Thymus (tissue), 11 donors: ENCODE measurements around the gene MRPS34. TPM values are rescaled to one million over a fixed set of nuclear protein-coding genes. Genes with fewer than 3 reads are reported as not detected.
"Not testable (repeated sequence)": the region's sequence is repeated elsewhere in the genome, so short reads cannot be mapped to it uniquely, and the experiment has no call there.

Experiments
- DNase-seq, 9 donors: peaks; one replicate each; pipeline ENCODE4 v3.0.0-alpha.2; 2013; ENCODE audit warnings: low spot score in 9 of 9, low read depth in 6 of 9, missing footprints in 1 of 9
- H3K27ac ChIP-seq, 2 donors: one replicate each; pipeline ENCODE4 v1.5.1; 2013; ENCODE audit warnings: control low read depth in 1 of 2, low read depth in 1 of 2, low read length in 1 of 2, mild to moderate bottlenecking in 1 of 2, moderate library complexity in 1 of 2
- H3K27me3 ChIP-seq, 2 donors: one replicate each; pipeline ENCODE4 v1.5.1; 2013; ENCODE audit warnings: low read length in 1 of 2; ENCODE audit not compliant: control insufficient read depth in 2 of 2, insufficient read depth in 1 of 2
- H3K36me3 ChIP-seq, 2 donors: one replicate each; pipeline ENCODE4 v1.5.1; 2013; ENCODE audit warnings: low read length in 1 of 2, mild to moderate bottlenecking in 1 of 2, moderate library complexity in 1 of 2; ENCODE audit not compliant: control insufficient read depth in 2 of 2, insufficient read depth in 2 of 2
- H3K4me1 ChIP-seq, 2 donors: one replicate each; pipeline ENCODE4 v1.5.1; 2013; ENCODE audit warnings: low read length in 2 of 2; ENCODE audit not compliant: control insufficient read depth in 2 of 2, insufficient read depth in 2 of 2
- H3K4me3 ChIP-seq, 2 donors: one replicate each; pipeline ENCODE4 v1.5.1; 2013; ENCODE audit warnings: low read length in 2 of 2, control low read depth in 1 of 2, mild to moderate bottlenecking in 1 of 2
- H3K9me3 ChIP-seq, 2 donors: one replicate each; pipeline ENCODE4 v1.5.1; 2013; ENCODE audit warnings: low read length in 1 of 2, mild to moderate bottlenecking in 1 of 2; ENCODE audit not compliant: control insufficient read depth in 2 of 2, insufficient read depth in 1 of 2
- WGBS: extraction: QIAGEN DNeasy Blood & Tissue Kit; methylation state at CpG from one replicate; pipeline ENCODE4 v1.1.7; 2013; 5-methylcytosine and 5-hydroxymethylcytosine counted together
- polyA plus RNA-seq: library from polyadenylated mRNA; stranded (reverse); fragments of 200-250 nt; gene quantifications from one replicate; pipeline ENCODE4 v1.2.3, GENCODE V29; 2013
- total RNA-seq: library from RNA; stranded (reverse); fragments of 120-200 nt; gene quantifications from one replicate; pipeline ENCODE4 v1.2.4, GENCODE V29; 2013
- donor health status: healthy.

The MRPS34 gene
- total and polyA plus RNA-seq, 2 donors = 101 to 103 TPM

DNA sequence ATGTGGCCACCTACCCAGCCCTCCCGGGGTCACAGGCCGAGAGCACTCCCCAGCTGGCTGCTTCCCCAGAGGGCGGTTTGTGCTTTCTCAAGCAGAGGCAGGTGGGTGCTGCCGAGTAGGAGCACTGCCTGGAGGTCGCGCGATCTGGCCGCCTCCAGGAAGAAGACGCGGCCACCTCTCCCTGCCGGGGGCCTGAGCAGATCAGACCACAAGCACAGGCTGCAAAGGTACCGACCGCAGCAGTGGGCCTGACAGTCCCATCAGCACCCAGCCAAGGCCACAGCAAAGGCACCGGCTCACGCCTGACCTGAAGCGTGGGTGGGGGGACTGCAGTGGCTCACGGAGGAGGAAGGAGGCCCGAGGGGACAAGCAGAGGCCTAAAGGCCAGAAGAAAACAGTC is 35.8 kb upstream of the MRPS34 start:
- H3K27me3 ChIP-seq = no peaks in the 10 kb centered on the region
- WGBS = 82% methylated on average over 18 of the region's 18 CpGs
- H3K9me3 ChIP-seq = peaks cover 0 to 7% of the 10 kb centered on the region in 2 donors
- H3K4me1 ChIP-seq = no peaks in the 10 kb centered on the region
- H3K4me3 ChIP-seq = no peak overlapping the region
- peaks cover 25 to 30% of the 10 kb centered on the region in 2 donors for H3K36me3 ChIP-seq
- no peak overlapping the region for H3K27ac ChIP-seq
- no peak for DNase-seq

DNA sequence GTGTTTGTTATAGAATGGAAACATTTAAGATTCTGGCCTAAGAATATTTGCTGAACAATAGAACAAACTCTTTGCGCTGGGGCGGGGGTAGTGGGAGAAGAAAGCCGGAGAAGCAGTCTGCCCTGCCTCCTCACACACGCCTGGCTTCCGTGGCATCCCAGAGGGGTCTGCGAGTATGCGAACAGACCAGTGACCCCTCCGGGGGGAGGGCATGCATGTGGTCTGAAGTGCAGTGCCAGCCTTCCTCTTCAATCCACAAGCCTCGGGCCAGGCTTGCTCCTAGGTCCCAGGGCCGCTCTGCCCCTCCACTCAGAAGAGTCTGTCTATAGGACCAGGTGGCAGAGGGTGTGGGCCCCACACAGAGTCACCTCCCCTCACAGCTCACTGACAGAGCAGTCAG is 34.7 kb upstream of the MRPS34 start:
- no peak for DNase-seq
- Histone ChIP-seq H3K4me3 (no peak overlapping the region), H3K27me3 (no peaks in the 10 kb centered on the region), H3K36me3 (peaks cover 22 to 28% of the 10 kb centered on the region in 2 donors), H3K9me3 (peaks cover 0 to 7% of the 10 kb centered on the region in 2 donors), H3K27ac (no peak overlapping the region), H3K4me1 (no peaks in the 10 kb centered on the region)
- WGBS = 88% methylated on average over 10 of the region's 10 CpGs

DNA sequence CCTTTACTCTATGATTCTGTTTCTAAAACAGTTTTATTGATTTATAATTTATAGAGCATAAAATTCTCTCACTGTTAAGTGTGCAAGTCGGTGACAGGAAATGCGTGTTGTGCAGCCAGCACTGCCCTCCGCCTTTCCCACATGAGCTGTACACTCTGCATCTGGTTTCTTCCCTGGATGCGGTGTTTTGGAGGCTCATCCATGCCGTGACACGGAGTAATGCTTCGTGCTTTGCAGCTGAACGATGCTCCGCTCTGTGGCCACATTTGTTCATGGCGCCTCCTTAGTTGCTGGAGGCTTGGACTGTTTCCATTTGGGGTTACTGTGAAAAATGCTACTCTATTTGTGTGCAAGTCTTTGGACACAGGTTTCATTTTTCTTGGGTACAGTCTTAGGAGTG is 27.8 kb upstream of the MRPS34 start:
- H3K9me3 ChIP-seq = peaks cover 1 to 16% of the 10 kb centered on the region in 2 donors
- H3K4me3 ChIP-seq = no peak overlapping the region
- no peaks in the 10 kb centered on the region for H3K27me3 ChIP-seq
- DNase-seq = no peak
- no peaks in the 10 kb centered on the region for H3K36me3 ChIP-seq
- WGBS = 92% methylated on average over 10 of the region's 10 CpGs
- H3K4me1 ChIP-seq = no peaks in the 10 kb centered on the region
- no peak overlapping the region for H3K27ac ChIP-seq

DNA sequence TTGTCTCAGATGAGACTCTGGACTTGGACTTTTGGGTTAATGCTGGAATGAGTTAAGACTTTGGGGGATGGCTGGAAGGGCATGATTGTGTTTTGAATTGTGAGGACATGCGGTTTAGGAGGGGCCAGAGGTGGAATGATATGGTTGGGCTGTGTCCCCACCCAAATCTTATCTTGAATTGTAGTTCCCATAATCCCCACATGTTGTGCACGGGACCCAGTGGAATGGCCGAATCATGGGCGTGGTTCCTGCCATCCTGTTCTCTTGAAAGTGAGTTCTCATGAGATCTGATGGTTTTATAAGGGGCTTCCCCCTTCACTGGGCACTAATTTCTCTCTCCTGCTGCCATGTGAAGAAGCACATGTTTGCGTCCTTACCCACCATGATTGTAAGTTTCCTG is 26.3 kb upstream of the MRPS34 start:
- H3K36me3 ChIP-seq, H3K27ac ChIP-seq, H3K4me3 ChIP-seq, H3K4me1 ChIP-seq, H3K27me3 ChIP-seq, DNase-seq: not testable (repeated sequence)
- peaks cover 1 to 16% of the 10 kb centered on the region in 2 donors for H3K9me3 ChIP-seq
- WGBS = 89% methylated on average over 5 of the region's 5 CpGs

DNA sequence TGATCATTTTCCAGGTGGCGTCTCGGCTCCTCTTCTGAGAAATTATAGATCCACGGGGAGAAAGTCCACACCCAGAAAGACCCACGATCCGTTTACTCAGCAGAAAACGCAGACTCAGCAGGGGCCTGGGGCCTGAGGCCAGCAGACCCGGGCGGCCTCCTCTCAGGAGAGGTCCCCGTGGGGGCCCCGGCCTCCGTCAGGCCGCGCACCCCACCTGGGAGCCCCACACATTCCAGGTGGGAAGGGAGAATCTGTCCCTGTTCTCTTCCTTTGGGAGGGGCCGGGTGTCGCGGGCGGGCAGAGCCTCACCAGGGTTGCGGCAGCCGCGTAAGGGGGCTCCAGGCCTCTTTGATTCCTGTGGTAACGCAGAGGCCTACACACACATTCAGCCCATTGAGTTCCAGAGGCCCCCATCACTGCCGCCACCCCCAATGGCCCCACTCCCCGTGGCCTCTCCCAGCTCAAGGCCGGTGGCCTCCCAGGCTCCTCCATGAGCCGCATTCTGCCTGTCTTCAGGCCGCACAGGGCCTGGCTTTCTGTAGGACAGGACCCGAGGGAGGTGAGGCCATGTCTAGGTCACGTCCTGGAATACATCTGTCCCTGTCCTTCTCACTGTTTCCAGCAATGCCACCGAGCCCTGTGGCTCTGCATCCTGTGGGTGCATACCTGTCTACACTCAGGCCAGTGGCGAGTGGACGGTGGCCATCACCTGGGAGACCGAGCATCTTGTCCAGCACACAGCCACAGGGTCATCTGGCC is 22.2 kb upstream of the MRPS34 start:
- peaks cover 8 to 25% of the 10 kb centered on the region in 2 donors for H3K36me3 ChIP-seq
- WGBS = 95% methylated on average over 32 of the region's 32 CpGs
- DNase-seq = no peak
- H3K9me3 ChIP-seq = peaks cover 1 to 20% of the 10 kb centered on the region in 2 donors
- peaks cover 0 to 3% of the 10 kb centered on the region in 2 donors for H3K4me1 ChIP-seq
- no peak overlapping the region for H3K4me3 ChIP-seq
- H3K27me3 ChIP-seq = no peaks in the 10 kb centered on the region
- H3K27ac ChIP-seq = no peak overlapping the region

DNA sequence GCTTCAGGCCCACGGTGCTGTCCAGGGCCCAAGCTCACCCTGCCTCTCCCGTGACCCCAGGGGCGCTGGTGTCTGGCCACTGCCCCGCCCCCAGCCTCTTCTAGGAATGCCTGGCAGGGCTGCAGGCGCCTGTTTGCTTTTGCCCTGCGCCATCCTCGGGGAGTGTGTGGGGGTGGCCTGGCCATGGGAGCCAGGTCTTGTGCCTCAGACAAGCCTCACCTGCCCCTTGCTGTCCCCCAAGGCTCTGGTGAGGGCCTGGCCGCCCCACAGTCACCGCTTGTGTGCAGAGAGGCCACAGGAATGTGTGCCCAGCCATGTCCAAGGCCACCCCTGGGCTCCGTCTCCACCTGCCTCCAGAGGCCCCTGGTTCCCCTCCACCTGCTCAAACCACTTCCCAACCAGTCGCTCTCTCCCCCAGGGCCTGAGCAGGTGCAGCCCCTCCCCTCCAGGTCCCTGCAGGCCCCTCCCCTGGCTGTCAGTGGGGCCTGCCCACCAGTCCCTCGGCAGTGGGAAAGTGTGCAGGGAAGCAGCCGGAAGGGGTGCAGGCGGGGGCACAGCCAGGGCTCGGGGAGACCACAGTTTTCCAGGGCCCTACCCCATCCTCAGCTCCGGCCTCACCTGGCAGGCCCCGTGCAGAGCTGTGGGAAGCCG is 21.4 kb upstream of the MRPS34 start:
- H3K4me3 ChIP-seq = no peak overlapping the region

DNA sequence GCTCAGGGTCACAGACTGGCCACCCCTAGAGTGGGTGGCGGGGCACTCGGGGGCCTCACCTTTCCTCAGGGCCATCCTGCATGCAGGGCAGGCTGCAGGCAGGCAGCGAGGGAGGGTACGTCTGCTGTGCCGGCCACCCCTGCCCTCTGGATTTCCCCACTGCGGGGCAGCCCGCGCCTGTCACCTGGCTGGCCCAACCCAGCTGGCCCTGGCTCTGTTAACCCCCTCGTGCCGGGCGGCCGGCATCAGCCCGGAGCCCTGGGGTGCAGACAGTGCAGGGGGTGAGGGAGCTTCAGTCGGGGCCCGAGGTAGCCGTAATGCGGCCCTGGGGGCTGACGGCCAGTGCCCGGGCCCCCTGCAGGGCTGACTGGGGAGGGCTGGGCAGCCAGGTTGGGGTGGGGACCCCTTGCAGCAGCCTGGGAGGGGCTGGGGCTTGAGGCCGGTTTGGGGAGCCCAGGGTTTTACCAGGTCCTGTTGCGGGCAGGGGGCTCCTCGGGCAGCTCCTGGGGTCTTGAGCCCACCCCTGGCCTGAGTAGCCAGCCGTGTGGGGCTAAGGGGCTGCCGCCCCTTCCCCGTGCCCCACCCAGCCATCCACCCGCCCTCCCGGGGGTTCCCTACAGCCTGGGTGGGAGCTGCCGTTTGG is 20.8 kb upstream of the MRPS34 start, which contains the start of gene IGFALS:
Gene IGFALS (minus strand): TSS at position 128 of the 643 bp plus-strand sequence. CDS start 53 bp downstream, at position 75.
- H3K36me3 ChIP-seq = peaks cover 22 to 38% of the 10 kb centered on the region in 2 donors
- no peaks in the 10 kb centered on the region for H3K27me3 ChIP-seq
- DNase-seq = no peak
- peaks cover 0 to 3% of the 10 kb centered on the region in 2 donors for H3K4me1 ChIP-seq
- peaks cover 1 to 13% of the 10 kb centered on the region in 2 donors for H3K9me3 ChIP-seq
- H3K4me3 ChIP-seq = no peak within 1 kb of the TSS
- 88% methylated on average over 28 of the region's 28 CpGs for WGBS
- H3K27ac ChIP-seq = no peak within 1 kb of the TSS

More for the DNA sequence above, 21.4 kb upstream of the MRPS34 start:
- Histone ChIP-seq H3K27me3 (no peaks in the 10 kb centered on the region), H3K4me1 (peaks cover 0 to 3% of the 10 kb centered on the region in 2 donors), H3K9me3 (peaks cover 1 to 15% of the 10 kb centered on the region in 2 donors), H3K36me3 (peaks cover 15 to 32% of the 10 kb centered on the region in 2 donors), H3K27ac (no peak overlapping the region)
- DNase-seq = no peak
- WGBS = 86% methylated on average over 18 of the region's 18 CpGs

DNA sequence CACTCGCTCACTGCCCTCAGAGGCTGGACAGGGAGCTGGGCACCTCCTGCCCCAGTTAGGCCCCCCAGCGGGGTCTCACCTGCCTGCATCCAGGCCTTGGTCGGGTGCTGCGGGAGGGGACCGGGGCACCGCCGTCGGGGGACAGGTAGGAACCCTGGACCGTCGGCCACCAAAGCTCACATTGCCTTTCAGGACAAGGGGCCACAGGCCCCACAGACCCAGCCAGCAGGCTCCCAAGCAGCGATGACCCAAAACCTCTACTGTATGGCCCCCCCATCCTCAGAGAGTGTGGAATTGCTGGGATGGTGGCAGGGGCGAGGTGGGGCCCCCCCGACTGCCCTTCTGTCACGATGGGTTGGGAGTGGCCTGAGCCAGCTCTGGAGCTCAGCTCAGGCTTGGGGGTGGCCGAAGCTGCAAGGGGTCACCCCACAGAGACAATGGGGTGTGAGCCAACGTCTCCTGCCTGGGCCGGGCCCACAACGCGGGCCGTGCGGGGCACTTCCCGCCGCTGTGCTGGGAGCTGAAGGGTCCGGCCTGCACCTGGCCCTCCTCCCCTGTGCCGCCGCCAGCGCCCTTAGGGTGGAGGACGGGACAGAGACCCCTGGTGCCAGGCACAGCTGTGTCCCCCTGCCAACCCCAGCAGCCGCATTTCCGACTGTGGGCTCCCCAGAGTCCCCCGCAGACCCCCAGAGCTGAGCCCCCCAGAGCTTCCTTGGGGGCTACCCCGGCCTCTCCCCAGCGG is 20.1 kb upstream of the MRPS34 start:
- Histone ChIP-seq H3K4me1 (peaks cover 0 to 3% of the 10 kb centered on the region in 2 donors), H3K4me3 (no peak overlapping the region), H3K27ac (no peak overlapping the region), H3K9me3 (peaks cover 0 to 6% of the 10 kb centered on the region in 2 donors), H3K27me3 (no peaks in the 10 kb centered on the region), H3K36me3 (peaks cover 28 to 45% of the 10 kb centered on the region in 2 donors)
- WGBS = 94% methylated on average over 33 of the region's 33 CpGs
- DNase-seq = no peak
